GM10266 (cell line): ENCODE data around the gene EXOSC3.
"Not testable (repeated sequence)": the region's sequence is repeated elsewhere in the genome, so short reads cannot be mapped to it uniquely, and the experiment has no call there.

Experiments
- DNase-seq: peaks from one replicate; pipeline ENCODE4 v3.0.0; 2012; ENCODE audit errors: extremely low spot score
- CTCF ChIP-seq: IDR thresholded peaks from 2 replicates; pipeline ENCODE4 v1.5.1; 2012; ENCODE audit warnings: mild to moderate bottlenecking, low read depth; ENCODE audit not compliant: control insufficient read depth, insufficient read depth; ENCODE audit errors: missing control alignments

The EXOSC3 gene

GRCh38 chr9:37752642-37753488 is 32.0 kb downstream of the EXOSC3 start:
- TF ChIP-seq CTCF, result no peak
- DNase-seq, result no peak

- DNase-seq, result not testable (repeated sequence)
Measured at GRCh38 chr9:37752112-37752511, 32.8 kb downstream of the EXOSC3 start.

GRCh38 chr9:37751704-37752103 is 33.2 kb downstream of the EXOSC3 start:
- not testable (repeated sequence) for DNase-seq

DNA sequence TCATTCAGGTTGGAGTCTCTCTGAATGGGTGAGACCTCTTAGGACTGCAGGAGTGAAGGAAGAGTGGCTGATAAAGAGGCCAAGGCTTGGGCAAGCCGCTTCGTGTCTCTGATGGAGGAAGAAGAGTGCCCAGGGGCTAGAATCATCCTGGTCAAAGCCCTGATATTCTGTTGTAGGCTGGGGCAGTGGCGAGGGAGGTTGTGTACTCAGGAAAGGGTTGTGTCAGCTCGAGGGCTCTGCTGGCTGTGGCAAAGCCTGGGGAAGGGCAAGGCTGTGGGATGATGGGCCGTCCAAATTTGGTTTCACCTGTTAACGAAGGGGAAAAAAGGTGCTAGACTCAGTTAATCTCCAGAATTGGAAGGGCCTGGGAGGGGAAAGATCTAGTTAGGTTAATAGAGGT is 33.7 kb downstream of the EXOSC3 start:
- TF ChIP-seq CTCF, result no peak
- no peak for DNase-seq

DNA sequence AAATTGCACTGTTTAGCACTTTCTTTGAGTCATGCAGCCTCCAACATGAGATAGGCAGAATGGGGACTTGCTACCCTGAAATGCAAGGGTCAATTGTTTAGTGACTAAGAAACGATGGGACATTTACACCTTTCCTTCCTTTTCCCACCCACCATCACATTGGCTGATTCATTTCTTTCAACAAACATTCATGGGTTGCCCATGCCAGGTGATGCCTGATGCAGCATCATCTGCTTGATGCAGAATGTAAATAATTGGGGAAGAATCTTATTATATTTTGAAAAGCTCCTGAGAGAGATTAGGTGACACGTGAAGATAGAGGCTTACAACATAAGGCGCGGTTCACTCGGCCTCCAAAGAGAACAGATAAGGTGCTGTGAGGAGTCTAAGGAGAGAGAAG is 35.7 kb downstream of the EXOSC3 start:
- no peak for DNase-seq
- TF ChIP-seq CTCF, result no peak

- peak; percentile 91 for TF ChIP-seq CTCF
- peak; percentile 89 for DNase-seq
Measured at GRCh38 chr9:37747271-37747753, 37.6 kb downstream of the EXOSC3 start.

DNA sequence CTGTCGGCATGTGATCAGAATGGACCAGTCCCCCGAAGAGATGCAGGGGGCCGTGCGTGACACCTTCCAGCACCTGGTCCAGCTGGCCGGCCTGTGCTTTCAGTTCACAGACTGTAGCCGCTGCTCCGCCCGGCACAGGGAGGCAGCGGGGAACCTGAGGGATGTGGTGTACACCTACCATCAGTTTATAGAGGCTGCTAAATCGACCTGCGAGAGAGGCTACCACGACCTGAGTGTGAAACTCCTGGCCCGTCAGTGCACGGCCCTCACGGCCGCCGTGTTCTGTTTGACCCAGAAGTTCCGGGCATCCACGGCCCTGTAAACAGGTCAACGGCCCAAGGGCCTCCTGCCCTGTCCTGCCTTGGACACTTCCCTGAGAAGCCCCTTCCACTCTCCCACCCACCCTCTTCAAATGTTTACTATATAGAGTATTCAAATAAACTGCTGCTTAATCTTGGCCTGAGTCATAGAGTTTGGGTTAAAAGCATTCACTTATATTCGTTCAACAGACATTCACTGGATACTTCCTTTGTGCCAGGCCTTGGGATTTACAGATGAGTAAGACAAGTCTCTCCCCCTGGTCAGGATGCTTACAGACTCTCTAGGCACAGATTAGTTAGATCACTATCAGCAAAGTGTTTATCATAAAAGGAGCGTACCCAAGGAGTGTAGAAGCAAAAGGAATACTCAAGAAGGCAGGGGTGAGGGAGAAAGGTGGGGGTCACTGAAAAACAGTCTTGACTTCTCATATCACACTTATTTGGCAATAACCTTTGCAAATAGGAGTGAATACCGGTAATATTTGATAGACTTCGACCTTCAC is 38.2 kb downstream of the EXOSC3 start:
- no peak for DNase-seq

More for the DNA sequence above, 38.2 kb downstream of the EXOSC3 start:
- no peak for TF ChIP-seq CTCF
